ENCODE measurements around the gene CAPN11.

Gene CAPN11

DNA sequence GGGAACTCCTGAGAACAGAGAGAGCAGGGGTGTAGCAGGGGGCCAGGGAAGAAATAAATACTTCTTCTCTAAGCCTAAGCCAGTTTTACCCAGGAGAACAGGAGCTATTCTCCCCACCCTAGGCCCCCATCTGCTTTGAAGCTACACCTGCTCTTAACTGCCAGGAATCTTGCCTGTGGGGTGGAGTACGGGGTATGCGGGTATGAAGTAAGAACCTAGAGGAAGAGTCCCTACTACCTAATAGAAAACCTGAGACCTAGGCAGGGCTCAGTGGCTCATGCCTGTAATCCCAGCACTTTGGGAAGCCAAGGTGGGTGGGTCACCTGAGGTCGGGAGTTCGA is 66.3 kb downstream of the CAPN11 start:
- ChIA-PET CTCF (interaction anchor here (0.8 to 11.1 kb wide), 11 partner anchors 11 to 113 kb away, joined by 3 to 148 read pairs (median 4); partner anchors contain the start of genes HSP90AB1 and SLC35B2), POLR2A (interaction anchor here (0.7 to 5.7 kb wide), 12 partner anchors 10 to 537 kb away, joined by 3 to 90 read pairs (median 6); partner anchors contain the start of genes HSP90AB1, MRPS18A, SLC35B2 and VEGFA)
- Histone ChIP-seq H3K36me3 (ENCODE audit: control insufficient read depth in 2 of 2, insufficient read depth in 1 of 2, low read length in 2 of 2) (peaks cover 0 to 16% of the 10 kb centered on the region in 2 experiments; a peak in 1 of 3 replicates), H3K4me3 (ENCODE audit: low read depth, low read length) (no peak overlapping the region), H3K9me3 (ENCODE audit: control insufficient read depth, insufficient read depth, low read depth, low read length) (no peaks in the 10 kb centered on the region), H3K4me1 (ENCODE audit: control insufficient read depth, insufficient read depth, low read length) (peaks cover 24% of the 10 kb centered on the region), H3K27ac (ENCODE audit: extremely low read depth, low read depth, low read length) (no peak overlapping the region)
- no peak for TF ChIP-seq ZFP41 (tag by site-specific recombination; IDR thresholded peaks at IDR 0.05; ENCODE audit: borderline replicate concordance)
- TF ChIP-seq MEIS1 (CRISPR knock-in tag; IDR thresholded peaks at IDR 0.05; ENCODE audit: borderline replicate concordance): no peak
- TF ChIP-seq, protein P1, sequence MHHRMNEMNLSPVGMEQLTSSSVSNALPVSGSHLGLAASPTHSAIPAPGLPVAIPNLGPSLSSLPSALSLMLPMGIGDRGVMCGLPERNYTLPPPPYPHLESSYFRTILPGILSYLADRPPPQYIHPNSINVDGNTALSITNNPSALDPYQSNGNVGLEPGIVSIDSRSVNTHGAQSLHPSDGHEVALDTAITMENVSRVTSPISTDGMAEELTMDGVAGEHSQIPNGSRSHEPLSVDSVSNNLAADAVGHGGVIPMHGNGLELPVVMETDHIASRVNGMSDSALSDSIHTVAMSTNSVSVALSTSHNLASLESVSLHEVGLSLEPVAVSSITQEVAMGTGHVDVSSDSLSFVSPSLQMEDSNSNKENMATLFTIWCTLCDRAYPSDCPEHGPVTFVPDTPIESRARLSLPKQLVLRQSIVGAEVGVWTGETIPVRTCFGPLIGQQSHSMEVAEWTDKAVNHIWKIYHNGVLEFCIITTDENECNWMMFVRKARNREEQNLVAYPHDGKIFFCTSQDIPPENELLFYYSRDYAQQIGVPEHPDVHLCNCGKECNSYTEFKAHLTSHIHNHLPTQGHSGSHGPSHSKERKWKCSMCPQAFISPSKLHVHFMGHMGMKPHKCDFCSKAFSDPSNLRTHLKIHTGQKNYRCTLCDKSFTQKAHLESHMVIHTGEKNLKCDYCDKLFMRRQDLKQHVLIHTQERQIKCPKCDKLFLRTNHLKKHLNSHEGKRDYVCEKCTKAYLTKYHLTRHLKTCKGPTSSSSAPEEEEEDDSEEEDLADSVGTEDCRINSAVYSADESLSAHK (tag by site-specific recombination; IDR thresholded peaks at IDR 0.05): no peak
- no peak for TF ChIP-seq ZNF664 (tag by site-specific recombination; IDR thresholded peaks at IDR 0.05)

DNA sequence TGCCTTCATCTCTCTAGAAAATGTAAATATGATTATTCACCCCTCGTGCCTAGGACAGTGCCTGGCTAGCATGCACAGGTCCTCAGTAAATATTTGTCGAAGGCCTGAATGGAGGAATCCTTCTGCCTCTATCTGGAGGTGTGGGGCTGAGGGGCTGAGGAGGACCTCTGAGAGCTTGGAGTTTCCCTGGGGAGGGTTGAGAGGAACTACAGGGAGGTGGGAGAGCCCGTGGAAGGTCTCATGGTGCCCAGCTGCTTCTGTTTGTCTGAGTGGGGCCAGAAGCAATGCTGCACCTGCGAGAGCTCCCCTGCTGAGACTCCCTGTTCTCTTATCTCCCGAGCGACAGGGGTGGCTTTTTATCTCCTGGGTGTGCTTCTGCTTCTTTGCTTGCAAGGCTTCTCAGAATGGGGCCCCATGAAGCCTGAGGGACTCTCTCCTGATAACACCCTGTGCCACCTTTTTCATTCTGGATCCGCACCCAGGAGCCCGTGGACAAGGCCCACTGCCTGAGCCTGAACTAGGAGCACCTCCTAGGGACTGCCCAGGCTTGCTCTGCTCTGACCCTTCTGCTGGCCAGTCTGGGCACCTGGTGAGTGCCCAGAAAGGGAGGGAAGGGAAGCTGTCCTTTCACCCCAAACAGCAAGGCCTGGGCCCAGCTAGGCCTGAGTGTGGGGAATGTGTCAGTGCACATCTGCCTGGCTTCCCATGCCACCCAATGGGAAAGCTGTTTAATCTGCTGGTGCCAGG is 67.1 kb downstream of the CAPN11 start:
- Histone ChIP-seq H3K27ac (ENCODE audit: extremely low read depth, low read depth, low read length) (no peak overlapping the region), H3K4me1 (ENCODE audit: control insufficient read depth, insufficient read depth, low read length) (peaks cover 24% of the 10 kb centered on the region), H3K4me3 (ENCODE audit: low read depth, low read length) (no peak overlapping the region), H3K36me3 (ENCODE audit: control insufficient read depth in 2 of 2, insufficient read depth in 1 of 2, low read length in 2 of 2) (peaks cover 0 to 25% of the 10 kb centered on the region in 2 experiments; a peak in 1 of 3 replicates), H3K9me3 (ENCODE audit: control insufficient read depth, insufficient read depth, low read depth, low read length) (no peaks in the 10 kb centered on the region)
- CTCF ChIA-PET: interaction anchor here (0.6 to 11.1 kb wide), 5 partner anchors 11 to 134 kb away, joined by 4 to 148 read pairs (median 15); no protein-coding TSS in a partner anchor
- TF ChIP-seq ZNF544 (tag by site-specific recombination; IDR thresholded peaks at IDR 0.05): no peak
- TF ChIP-seq GLIS1 (tag by site-specific recombination; IDR thresholded peaks at IDR 0.05): peak; percentile 98
- no peak for TF ChIP-seq PRDM1 (tag by site-specific recombination; IDR thresholded peaks at IDR 0.05)
- 0 out of 2 replicates have a peak, but pooled peaks have one; percentile 6 for TF ChIP-seq IKZF3 (tag by site-specific recombination; IDR thresholded peaks at IDR 0.05)
- peak; percentile 63 for TF ChIP-seq ZNF341 (tag by site-specific recombination; IDR thresholded peaks at IDR 0.05; ENCODE audit: low read depth)
- TF ChIP-seq ZNF623 (tag by site-specific recombination; IDR thresholded peaks at IDR 0.05): no peak
- no peak for TF ChIP-seq ZNF2 (tag by site-specific recombination; IDR thresholded peaks at IDR 0.05)
- no peak for TF ChIP-seq GLI2 (tag by site-specific recombination; IDR thresholded peaks at IDR 0.05; ENCODE audit: borderline replicate concordance, low read depth)
- TF ChIP-seq ZNF423 (tag by site-specific recombination; IDR thresholded peaks at IDR 0.05): peak; percentile 59
- TF ChIP-seq GLIS2 (tag by site-specific recombination; IDR thresholded peaks at IDR 0.05): peak; percentile 23; the same call in 1 of the 2 replicates
- peak; percentile 87 for TF ChIP-seq OSR2 (tag by site-specific recombination; IDR thresholded peaks at IDR 0.05)
- peak; percentile 95 for TF ChIP-seq ZIC2 (tag by site-specific recombination; IDR thresholded peaks at IDR 0.05)
- no peak for TF ChIP-seq YY1 (tag by site-specific recombination; IDR thresholded peaks at IDR 0.05)
- TF ChIP-seq, protein P2, sequence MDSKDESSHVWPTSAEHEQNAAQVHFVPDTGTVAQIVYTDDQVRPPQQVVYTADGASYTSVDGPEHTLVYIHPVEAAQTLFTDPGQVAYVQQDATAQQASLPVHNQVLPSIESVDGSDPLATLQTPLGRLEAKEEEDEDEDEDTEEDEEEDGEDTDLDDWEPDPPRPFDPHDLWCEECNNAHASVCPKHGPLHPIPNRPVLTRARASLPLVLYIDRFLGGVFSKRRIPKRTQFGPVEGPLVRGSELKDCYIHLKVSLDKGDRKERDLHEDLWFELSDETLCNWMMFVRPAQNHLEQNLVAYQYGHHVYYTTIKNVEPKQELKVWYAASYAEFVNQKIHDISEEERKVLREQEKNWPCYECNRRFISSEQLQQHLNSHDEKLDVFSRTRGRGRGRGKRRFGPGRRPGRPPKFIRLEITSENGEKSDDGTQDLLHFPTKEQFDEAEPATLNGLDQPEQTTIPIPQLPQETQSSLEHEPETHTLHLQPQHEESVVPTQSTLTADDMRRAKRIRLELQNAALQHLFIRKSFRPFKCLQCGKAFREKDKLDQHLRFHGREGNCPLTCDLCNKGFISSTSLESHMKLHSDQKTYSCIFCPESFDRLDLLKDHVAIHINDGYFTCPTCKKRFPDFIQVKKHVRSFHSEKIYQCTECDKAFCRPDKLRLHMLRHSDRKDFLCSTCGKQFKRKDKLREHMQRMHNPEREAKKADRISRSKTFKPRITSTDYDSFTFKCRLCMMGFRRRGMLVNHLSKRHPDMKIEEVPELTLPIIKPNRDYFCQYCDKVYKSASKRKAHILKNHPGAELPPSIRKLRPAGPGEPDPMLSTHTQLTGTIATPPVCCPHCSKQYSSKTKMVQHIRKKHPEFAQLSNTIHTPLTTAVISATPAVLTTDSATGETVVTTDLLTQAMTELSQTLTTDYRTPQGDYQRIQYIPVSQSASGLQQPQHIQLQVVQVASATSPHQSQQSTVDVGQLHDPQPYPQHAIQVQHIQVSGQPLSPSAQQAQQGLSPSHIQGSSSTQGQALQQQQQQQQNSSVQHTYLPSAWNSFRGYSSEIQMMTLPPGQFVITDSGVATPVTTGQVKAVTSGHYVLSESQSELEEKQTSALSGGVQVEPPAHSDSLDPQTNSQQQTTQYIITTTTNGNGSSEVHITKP (tag by site-specific recombination; IDR thresholded peaks at IDR 0.05): peak; percentile 29; the same call in 1 of the 2 replicates
- TF ChIP-seq, protein P3, sequence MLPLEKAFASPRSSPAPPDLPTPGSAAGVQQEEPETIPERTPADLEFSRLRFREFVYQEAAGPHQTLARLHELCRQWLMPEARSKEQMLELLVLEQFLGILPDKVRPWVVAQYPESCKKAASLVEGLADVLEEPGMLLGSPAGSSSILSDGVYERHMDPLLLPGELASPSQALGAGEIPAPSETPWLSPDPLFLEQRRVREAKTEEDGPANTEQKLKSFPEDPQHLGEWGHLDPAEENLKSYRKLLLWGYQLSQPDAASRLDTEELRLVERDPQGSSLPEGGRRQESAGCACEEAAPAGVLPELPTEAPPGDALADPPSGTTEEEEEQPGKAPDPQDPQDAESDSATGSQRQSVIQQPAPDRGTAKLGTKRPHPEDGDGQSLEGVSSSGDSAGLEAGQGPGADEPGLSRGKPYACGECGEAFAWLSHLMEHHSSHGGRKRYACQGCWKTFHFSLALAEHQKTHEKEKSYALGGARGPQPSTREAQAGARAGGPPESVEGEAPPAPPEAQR (tag by site-specific recombination; IDR thresholded peaks at IDR 0.05): no peak
- TF ChIP-seq ZBTB8A (tag by site-specific recombination; IDR thresholded peaks at IDR 0.05): peak; percentile 60
- no peak for TF ChIP-seq ZBTB17 (tag by site-specific recombination; IDR thresholded peaks at IDR 0.05)
- TF ChIP-seq ZNF292 (tag by site-specific recombination; IDR thresholded peaks at IDR 0.05; ENCODE audit: borderline replicate concordance, low read depth): no peak
- POLR2A ChIA-PET: interaction anchor here (0.7 to 5.7 kb wide), 5 partner anchors 9 to 39 kb away, joined by 3 to 90 read pairs (median 14); partner anchors contain the start of genes HSP90AB1 and SLC35B2

All from HEK293 (cell line).